ENCODE measurements around the gene IBA57. TPM values are rescaled to one million over a fixed set of nuclear protein-coding genes. Genes with fewer than 3 reads are reported as not detected.

The IBA57 gene
- polyA plus RNA-seq, 2 donors: 1.5 to 3.5 TPM

DNA sequence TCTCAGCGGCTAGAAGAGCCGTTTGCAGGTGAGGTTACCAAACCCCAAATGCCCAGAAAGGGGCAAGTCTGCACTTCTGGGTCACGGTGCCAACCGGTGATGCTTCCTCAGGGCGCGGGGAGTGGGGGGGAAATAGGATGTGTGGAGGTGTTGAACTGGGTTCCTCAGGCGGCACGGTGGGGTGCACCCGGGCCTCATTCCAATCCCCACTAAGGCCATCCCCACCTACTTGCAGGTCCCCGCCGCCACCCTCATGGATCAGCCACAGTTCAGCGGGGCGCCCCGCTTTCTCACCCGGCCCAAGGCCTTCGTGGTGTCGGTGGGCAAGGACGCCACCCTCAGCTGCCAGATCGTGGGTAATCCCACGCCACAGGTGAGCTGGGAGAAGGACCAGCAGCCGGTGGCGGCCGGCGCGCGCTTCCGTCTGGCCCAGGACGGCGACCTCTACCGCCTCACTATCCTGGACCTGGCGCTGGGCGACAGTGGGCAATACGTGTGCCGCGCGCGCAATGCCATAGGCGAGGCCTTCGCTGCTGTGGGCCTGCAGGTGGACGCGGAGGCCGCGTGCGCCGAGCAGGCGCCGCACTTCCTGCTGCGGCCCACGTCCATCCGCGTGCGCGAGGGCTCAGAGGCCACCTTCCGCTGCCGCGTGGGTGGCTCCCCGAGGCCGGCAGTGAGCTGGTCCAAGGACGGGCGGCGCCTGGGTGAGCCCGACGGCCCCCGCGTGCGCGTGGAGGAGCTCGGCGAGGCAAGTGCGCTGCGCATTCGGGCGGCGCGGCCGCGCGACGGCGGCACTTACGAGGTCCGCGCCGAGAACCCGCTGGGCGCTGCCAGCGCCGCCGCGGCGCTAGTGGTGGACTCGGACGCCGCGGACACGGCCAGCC lies 46.2 kb downstream of the IBA57 start:
- H3K4me1 ChIP-seq (ENCODE audit: control insufficient read depth in 2 of 2, insufficient read depth in 2 of 2, low read length in 1 of 2): peaks cover 3 to 12% of the 10 kb centered on the region in 2 donors
- H3K27ac ChIP-seq (ENCODE audit: low read depth in 2 of 2, low read length in 1 of 2): no peak overlapping the region
- no peaks in the 10 kb centered on the region for H3K27me3 ChIP-seq (ENCODE audit: control insufficient read depth in 1 of 2, insufficient read depth in 2 of 2, low read length in 2 of 2)
- 84% methylated on average over 75 to 96 of the region's 96 CpGs for WGBS, 2 donors
- H3K9me3 ChIP-seq (ENCODE audit: control insufficient read depth in 2 of 2, insufficient read depth in 1 of 2, low read depth in 1 of 2, low read length in 1 of 2): peaks cover 0 to 2% of the 10 kb centered on the region in 2 donors
- H3K4me3 ChIP-seq (ENCODE audit: low read depth in 1 of 2, low read length in 2 of 2): no peak overlapping the region
- H3K36me3 ChIP-seq (ENCODE audit: control insufficient read depth in 2 of 2, insufficient read depth in 2 of 2, low read length in 1 of 2): peaks cover 0 to 3% of the 10 kb centered on the region in 2 donors

DNA sequence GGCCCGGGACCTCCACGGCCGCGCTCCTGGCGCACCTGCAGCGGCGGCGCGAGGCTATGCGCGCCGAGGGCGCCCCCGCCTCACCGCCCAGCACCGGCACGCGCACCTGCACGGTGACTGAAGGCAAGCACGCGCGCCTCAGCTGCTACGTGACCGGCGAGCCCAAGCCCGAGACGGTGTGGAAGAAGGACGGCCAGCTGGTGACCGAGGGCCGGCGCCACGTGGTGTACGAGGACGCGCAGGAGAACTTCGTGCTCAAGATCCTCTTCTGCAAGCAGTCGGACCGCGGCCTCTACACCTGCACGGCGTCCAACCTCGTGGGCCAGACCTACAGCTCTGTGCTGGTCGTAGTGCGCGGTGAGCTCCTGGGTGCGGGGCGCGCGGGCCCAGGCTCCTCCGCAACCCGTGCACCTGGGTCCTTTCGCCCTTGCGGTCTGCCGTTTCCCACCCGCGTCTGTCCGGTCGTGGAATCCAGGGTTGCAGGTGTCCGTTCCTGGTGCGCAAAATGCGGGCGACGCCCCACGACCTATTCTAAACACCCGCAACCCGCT lies 46.9 kb downstream of the IBA57 start:
- peak overlapping the region in 1 of 2 donors; percentile 14 for H3K4me3 ChIP-seq (ENCODE audit: low read depth in 1 of 2, low read length in 2 of 2)
- H3K27me3 ChIP-seq (ENCODE audit: control insufficient read depth in 1 of 2, insufficient read depth in 2 of 2, low read length in 2 of 2): no peaks in the 10 kb centered on the region
- peaks cover 0 to 2% of the 10 kb centered on the region in 2 donors for H3K9me3 ChIP-seq (ENCODE audit: control insufficient read depth in 2 of 2, insufficient read depth in 1 of 2, low read depth in 1 of 2, low read length in 1 of 2)
- H3K36me3 ChIP-seq (ENCODE audit: control insufficient read depth in 2 of 2, insufficient read depth in 2 of 2, low read length in 1 of 2): peaks cover 0 to 3% of the 10 kb centered on the region in 2 donors
- H3K4me1 ChIP-seq (ENCODE audit: control insufficient read depth in 2 of 2, insufficient read depth in 2 of 2, low read length in 1 of 2): peaks cover 3 to 12% of the 10 kb centered on the region in 2 donors
- 42 to 44% methylated on average over 54 to 66 of the region's 66 CpGs for WGBS, 2 donors
- H3K27ac ChIP-seq (ENCODE audit: low read depth in 2 of 2, low read length in 1 of 2): no peak overlapping the region

DNA sequence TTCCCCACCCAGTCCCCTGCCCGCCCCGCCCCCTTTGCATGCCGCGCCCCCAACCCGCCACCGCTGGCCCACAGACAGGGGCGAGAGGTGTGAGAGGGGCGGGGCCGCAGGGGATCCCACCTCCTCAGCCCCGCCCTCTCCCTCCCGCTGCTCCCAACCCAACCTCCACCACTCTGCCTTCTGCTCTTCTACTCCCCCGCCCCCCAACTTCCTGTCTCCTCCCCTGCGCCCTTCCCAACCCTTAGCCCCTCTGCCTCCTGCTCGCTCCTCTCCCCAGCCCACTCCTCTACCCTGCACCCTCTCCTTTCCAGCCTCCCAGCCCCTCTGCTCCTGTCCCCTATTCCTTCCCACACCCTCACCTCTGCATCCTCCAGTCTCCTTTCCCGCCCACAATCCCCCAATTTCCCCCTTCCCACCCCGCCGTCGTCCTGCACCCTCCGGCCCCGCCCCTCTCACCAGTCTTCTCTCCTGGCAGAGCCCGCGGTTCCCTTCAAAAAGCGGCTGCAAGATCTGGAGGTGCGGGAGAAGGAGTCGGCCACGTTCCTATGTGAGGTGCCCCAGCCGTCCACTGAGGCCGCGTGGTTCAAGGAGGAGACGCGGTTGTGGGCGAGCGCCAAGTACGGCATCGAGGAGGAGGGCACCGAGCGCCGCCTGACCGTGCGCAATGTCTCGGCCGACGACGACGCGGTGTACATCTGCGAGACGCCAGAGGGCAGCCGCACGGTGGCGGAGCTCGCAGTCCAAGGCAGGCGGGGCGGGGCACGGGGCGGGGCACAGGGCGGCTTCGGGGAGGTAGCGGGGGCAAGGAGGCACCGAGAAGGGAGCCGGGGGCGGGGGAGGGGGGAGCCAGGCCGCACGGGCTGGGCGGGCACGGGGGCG lies 47.6 kb downstream of the IBA57 start:
- peak overlapping the region; percentile 3 to 34 for H3K27ac ChIP-seq (ENCODE audit: low read depth in 2 of 2, low read length in 1 of 2)
- peaks cover 3 to 12% of the 10 kb centered on the region in 2 donors for H3K4me1 ChIP-seq (ENCODE audit: control insufficient read depth in 2 of 2, insufficient read depth in 2 of 2, low read length in 1 of 2)
- H3K27me3 ChIP-seq (ENCODE audit: control insufficient read depth in 1 of 2, insufficient read depth in 2 of 2, low read length in 2 of 2): no peaks in the 10 kb centered on the region
- H3K36me3 ChIP-seq (ENCODE audit: control insufficient read depth in 2 of 2, insufficient read depth in 2 of 2, low read length in 1 of 2): peaks cover 0 to 3% of the 10 kb centered on the region in 2 donors
- H3K9me3 ChIP-seq (ENCODE audit: control insufficient read depth in 2 of 2, insufficient read depth in 1 of 2, low read depth in 1 of 2, low read length in 1 of 2): peaks cover 0 to 2% of the 10 kb centered on the region in 2 donors
- 1% methylated on average over 62 to 67 of the region's 67 CpGs for WGBS, 2 donors
- peak overlapping the region; percentile 44 to 50 for H3K4me3 ChIP-seq (ENCODE audit: low read depth in 1 of 2, low read length in 2 of 2)

DNA sequence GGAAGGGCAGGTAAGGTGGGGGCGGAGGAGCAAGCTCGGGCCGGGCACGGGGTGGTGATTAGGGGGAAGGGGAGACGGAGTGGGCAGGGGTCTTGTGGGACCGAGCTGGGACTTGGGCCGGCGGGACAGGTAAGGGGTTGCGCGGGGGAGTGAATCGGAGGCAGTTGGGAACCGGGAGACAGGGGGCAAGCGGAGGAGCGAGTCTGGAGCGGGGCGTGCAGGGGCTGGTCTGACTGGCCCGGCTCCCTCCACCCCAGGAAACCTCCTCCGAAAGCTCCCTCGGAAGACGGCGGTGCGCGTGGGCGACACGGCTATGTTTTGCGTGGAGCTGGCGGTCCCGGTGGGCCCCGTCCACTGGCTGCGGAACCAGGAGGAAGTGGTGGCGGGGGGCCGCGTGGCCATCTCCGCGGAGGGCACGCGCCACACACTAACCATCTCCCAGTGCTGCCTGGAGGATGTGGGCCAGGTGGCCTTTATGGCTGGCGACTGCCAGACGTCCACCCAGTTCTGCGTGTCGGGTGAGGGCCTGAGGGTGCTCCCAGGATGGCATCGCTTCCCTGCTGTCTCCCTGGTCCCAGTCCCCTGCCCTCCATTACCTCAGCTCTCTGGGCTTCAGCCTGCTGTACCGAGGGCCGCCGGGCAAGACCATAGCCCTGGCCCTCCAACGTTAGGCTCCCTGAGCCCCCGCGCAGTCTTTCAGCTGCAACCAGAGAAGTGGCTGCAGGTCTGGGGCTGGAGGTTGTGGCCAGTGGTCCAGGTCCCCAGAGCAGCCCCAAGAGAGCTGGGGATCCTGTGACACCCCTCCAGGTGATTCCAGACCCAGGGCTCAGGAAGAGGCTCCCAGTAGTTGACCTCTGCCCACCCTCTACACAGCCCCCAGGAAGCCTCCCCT lies 48.6 kb downstream of the IBA57 start:
- peaks cover 0 to 5% of the 10 kb centered on the region in 2 donors for H3K36me3 ChIP-seq (ENCODE audit: control insufficient read depth in 2 of 2, insufficient read depth in 2 of 2, low read length in 1 of 2)
- peaks cover 3 to 12% of the 10 kb centered on the region in 2 donors for H3K4me1 ChIP-seq (ENCODE audit: control insufficient read depth in 2 of 2, insufficient read depth in 2 of 2, low read length in 1 of 2)
- peaks cover 0 to 2% of the 10 kb centered on the region in 2 donors for H3K9me3 ChIP-seq (ENCODE audit: control insufficient read depth in 2 of 2, insufficient read depth in 1 of 2, low read depth in 1 of 2, low read length in 1 of 2)
- H3K27me3 ChIP-seq (ENCODE audit: control insufficient read depth in 1 of 2, insufficient read depth in 2 of 2, low read length in 2 of 2): no peaks in the 10 kb centered on the region
- 31 to 34% methylated on average over 44 to 48 of the region's 48 CpGs for WGBS, 2 donors
- H3K4me3 ChIP-seq (ENCODE audit: low read depth in 1 of 2, low read length in 2 of 2): peak overlapping the region; percentile 36 to 44
- no peak overlapping the region for H3K27ac ChIP-seq (ENCODE audit: low read depth in 2 of 2, low read length in 1 of 2)

DNA sequence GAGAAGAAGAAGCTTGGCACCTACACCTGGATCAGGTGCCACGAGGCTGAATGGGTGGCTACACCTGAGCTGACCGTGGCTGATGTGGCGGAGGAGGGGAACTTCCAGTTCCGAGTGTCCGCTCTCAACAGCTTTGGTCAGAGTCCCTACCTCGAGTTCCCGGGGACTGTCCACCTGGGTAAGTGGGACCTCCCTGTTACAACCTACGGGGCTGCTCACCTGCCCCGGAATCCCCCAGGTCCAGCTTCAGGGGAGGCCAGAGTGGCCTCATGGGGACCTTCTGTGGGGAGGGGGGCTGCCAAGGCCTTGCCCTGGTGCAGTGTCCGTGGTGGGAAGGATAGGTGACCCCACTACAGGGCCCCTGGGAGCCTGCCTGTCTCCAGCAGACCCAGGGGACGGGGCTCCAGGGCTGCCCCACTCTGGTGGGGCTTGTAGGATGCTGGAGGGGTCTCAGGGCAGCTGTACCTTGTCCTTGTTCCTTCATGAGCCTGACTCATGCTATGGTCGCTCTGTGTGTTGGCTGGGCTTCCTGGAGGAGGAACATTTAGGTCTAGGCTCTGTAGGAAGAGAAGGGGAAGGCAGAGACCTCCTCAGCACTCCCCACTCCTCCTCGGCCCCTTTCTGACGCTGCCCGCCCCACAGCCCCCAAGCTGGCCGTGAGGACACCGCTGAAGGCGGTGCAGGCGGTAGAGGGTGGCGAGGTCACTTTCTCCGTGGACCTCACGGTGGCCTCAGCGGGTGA lies 49.5 kb downstream of the IBA57 start:
- Histone ChIP-seq H3K27me3 (ENCODE audit: control insufficient read depth in 1 of 2, insufficient read depth in 2 of 2, low read length in 2 of 2) (no peaks in the 10 kb centered on the region), H3K4me3 (ENCODE audit: low read depth in 1 of 2, low read length in 2 of 2) (no peak overlapping the region), H3K4me1 (ENCODE audit: control insufficient read depth in 2 of 2, insufficient read depth in 2 of 2, low read length in 1 of 2) (peaks cover 3 to 9% of the 10 kb centered on the region in 2 donors), H3K9me3 (ENCODE audit: control insufficient read depth in 2 of 2, insufficient read depth in 1 of 2, low read depth in 1 of 2, low read length in 1 of 2) (peaks cover 0 to 2% of the 10 kb centered on the region in 2 donors), H3K36me3 (ENCODE audit: control insufficient read depth in 2 of 2, insufficient read depth in 2 of 2, low read length in 1 of 2) (peaks cover 0 to 8% of the 10 kb centered on the region in 2 donors), H3K27ac (ENCODE audit: low read depth in 2 of 2, low read length in 1 of 2) (no peak overlapping the region)
- 90 to 93% methylated on average over 23 of the region's 23 CpGs for WGBS, 2 donors

DNA sequence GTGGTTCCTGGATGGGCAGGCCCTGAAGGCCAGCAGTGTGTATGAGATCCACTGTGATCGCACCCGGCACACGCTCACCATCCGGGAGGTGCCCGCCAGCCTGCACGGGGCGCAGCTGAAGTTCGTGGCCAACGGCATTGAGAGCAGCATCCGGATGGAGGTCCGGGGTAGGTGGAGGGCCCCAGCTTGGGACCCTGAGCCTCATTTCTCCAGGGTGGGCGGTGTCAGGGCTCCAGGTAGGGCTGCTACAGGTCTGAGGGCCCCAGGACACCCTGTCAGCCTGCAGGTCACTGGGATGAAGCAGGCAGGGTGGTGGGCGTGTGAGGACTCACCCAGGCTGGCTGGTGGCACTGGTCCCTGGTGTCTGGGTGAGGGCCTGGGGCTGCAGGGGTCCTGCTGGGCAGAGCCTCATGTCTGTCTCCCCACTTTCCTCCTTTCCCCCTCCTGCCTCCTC lies 50.1 kb downstream of the IBA57 start:
- Histone ChIP-seq H3K4me3 (ENCODE audit: low read depth in 1 of 2, low read length in 2 of 2) (no peak overlapping the region), H3K36me3 (ENCODE audit: control insufficient read depth in 2 of 2, insufficient read depth in 2 of 2, low read length in 1 of 2) (peaks cover 0 to 8% of the 10 kb centered on the region in 2 donors), H3K9me3 (ENCODE audit: control insufficient read depth in 2 of 2, insufficient read depth in 1 of 2, low read depth in 1 of 2, low read length in 1 of 2) (peaks cover 0 to 2% of the 10 kb centered on the region in 2 donors), H3K4me1 (ENCODE audit: control insufficient read depth in 2 of 2, insufficient read depth in 2 of 2, low read length in 1 of 2) (peaks cover 3 to 9% of the 10 kb centered on the region in 2 donors), H3K27me3 (ENCODE audit: control insufficient read depth in 1 of 2, insufficient read depth in 2 of 2, low read length in 2 of 2) (no peaks in the 10 kb centered on the region), H3K27ac (ENCODE audit: low read depth in 2 of 2, low read length in 1 of 2) (no peak overlapping the region)
- 90 to 95% methylated on average over 13 of the region's 13 CpGs for WGBS, 2 donors

DNA sequence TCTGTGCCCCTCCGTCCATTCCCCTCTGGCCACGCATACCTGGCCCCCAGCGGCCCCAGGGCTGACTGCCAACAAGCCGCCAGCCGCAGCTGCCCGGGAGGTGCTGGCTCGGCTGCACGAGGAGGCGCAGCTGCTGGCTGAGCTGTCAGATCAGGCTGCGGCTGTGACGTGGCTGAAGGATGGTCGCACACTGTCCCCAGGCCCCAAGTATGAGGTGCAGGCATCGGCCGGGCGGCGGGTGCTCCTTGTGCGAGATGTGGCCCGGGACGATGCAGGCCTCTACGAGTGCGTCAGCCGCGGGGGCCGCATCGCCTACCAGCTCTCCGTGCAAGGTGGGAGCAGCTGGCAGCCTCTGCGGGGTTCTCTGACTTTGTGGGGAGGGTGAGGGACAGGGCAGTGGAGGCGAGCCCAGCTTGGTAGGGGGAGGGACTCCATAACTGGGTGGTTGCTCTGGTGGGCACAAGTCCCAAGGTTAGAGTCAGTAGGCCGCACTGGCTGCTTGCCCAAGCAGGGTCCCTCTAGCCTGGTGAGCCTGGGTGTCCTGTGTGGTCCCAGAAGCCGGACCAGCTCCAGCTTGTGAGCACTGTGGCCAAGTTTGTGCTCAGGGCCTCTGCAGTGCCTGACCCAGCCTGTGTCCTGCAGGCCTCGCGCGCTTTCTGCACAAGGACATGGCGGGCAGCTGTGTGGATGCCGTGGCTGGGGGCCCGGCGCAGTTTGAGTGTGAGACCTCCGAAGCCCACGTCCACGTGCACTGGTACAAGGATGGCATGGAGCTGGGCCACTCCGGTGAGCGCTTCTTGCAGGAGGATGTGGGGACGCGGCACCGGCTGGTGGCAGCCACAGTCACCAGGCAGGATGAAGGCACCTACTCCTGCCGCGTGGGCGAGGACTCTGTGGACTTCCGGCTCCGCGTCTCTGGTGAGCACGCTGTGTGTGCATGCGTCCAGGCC lies 51.0 kb downstream of the IBA57 start:
- Histone ChIP-seq H3K36me3 (ENCODE audit: control insufficient read depth in 2 of 2, insufficient read depth in 2 of 2, low read length in 1 of 2) (peaks cover 0 to 8% of the 10 kb centered on the region in 2 donors), H3K4me1 (ENCODE audit: control insufficient read depth in 2 of 2, insufficient read depth in 2 of 2, low read length in 1 of 2) (peaks cover 3 to 9% of the 10 kb centered on the region in 2 donors), H3K27me3 (ENCODE audit: control insufficient read depth in 1 of 2, insufficient read depth in 2 of 2, low read length in 2 of 2) (no peaks in the 10 kb centered on the region), H3K4me3 (ENCODE audit: low read depth in 1 of 2, low read length in 2 of 2) (no peak overlapping the region), H3K27ac (ENCODE audit: low read depth in 2 of 2, low read length in 1 of 2) (no peak overlapping the region), H3K9me3 (ENCODE audit: control insufficient read depth in 2 of 2, insufficient read depth in 1 of 2, low read depth in 1 of 2, low read length in 1 of 2) (peaks cover 0 to 2% of the 10 kb centered on the region in 2 donors)
- WGBS, 2 donors: 87 to 89% methylated on average over 50 to 53 of the region's 53 CpGs
